HG02938 (cell line): ENCODE measurements around the gene TRIM25.
"Not testable (repeated sequence)": the region's sequence is repeated elsewhere in the genome, so short reads cannot be mapped to it uniquely, and the experiment has no call there.

ENCODE experiments used
- ATAC-seq: cut with Tn5 transposase; IDR thresholded peaks from one replicate; pipeline ENCODE4 v1.9.1; 2021; ENCODE audit warnings: mild to moderate bottlenecking, moderate library complexity; ENCODE audit not compliant: unreplicated experiment

The TRIM25 gene, protein sequence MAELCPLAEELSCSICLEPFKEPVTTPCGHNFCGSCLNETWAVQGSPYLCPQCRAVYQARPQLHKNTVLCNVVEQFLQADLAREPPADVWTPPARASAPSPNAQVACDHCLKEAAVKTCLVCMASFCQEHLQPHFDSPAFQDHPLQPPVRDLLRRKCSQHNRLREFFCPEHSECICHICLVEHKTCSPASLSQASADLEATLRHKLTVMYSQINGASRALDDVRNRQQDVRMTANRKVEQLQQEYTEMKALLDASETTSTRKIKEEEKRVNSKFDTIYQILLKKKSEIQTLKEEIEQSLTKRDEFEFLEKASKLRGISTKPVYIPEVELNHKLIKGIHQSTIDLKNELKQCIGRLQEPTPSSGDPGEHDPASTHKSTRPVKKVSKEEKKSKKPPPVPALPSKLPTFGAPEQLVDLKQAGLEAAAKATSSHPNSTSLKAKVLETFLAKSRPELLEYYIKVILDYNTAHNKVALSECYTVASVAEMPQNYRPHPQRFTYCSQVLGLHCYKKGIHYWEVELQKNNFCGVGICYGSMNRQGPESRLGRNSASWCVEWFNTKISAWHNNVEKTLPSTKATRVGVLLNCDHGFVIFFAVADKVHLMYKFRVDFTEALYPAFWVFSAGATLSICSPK

DNA sequence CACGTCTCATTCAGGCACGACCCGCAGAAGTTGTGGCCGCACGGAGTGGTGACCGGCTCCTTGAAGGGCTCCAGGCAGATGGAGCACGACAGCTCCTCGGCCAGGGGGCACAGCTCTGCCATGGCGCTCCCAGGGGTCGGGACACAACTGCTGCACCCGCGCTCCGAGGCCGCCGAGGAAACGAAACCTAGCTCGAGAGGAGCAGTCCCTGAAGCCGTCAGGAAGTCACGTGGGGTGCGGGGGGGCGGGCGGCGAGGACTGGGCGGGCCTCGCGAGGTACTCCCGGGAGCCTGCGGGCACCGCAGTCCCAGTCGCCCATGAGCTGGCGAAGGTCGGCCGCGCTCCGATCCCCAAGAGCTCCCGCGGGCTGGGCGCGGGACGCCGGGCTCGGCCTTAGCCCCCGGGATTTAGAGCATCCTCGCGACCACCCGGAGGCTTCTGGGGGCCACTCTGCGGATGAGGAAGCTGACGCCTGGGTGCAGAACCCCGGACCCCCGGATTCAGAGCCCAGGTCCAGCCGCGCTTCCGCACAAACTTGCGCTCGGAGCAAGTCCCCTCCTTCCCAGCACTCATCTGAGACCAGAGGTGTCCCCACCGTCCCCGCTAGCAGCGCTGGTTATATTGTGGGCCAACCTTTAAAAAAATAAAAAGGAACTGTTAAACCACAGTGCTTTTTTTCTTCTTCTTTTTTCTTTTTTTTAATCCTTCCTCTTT lies at the start of gene TRIM25:
Gene TRIM25 (minus strand): TSS at position 183 of the 714 bp plus-strand sequence. CDS start 61 bp downstream, at position 122.
- ATAC-seq = peak; percentile 59

DNA sequence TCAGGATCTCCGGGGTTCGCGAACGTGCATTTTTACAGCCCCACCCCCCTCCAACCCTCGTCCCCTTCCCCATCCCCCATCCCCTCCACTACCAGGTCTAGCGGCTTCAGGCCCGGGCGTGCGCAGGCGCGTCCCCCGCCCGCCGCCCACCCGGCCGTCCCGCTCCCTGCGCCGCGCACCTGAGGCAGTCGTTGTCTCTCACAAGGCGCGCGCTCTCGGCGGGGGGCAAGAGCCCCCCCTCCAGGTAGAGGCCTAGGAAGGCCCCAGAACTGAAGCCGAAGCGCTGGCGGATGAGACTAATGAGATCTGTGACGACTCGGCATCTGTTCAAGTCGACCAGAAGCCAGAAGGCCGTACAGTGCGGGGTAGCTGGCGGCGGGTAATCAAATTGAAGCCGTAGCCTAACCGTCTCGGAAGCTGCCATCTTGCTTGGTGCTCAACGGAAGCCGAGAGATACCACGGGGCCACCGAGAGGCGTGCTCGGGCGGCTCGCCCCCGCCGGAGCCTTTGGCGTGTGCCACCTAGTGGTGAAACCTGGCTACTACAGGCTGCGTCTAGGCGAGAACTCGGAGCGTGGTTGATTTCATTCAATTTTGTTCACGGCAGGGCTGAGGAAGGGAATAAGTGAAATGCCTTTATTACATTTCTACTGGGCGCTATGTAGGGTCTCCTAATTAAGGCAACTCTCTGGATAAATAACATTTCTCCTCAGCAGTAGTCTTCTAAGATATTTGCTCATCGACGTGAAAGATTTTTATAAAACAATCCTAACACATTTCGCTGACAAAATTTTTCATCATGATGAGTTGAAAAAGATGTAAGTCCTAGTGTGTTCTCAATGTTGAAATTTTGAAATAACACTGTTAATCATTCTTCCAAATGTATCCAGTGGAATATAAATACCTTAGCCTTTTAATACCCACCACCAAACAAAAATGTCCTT lies 47.0 kb upstream of the TRIM25 start, which contains the start of gene COIL:
Gene COIL (minus strand): TSS at position 455 of the 943 bp plus-strand sequence. CDS start 31 bp downstream, at position 424.
- ATAC-seq = peak; percentile 94

DNA sequence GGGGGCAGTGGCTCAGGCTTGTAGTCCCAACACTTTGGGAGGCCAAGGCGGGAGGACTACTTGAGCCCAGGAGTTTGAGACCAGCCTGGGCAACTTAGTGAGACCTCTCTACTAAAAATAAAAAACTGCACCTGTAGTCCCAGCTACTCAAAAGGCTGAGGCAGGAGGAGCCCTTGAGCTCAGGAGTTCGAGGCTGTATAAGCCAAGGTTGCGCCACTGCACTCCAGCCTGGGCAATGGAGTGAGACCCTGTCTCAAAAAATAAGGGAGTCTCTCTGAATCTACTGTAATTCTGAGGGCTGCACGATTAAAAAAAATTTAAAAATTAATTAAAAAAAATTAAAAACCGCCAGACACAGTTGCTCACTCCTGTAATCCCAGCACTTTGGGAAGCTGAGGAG lies 43.1 kb upstream of the TRIM25 start:
- ATAC-seq = no peak

DNA sequence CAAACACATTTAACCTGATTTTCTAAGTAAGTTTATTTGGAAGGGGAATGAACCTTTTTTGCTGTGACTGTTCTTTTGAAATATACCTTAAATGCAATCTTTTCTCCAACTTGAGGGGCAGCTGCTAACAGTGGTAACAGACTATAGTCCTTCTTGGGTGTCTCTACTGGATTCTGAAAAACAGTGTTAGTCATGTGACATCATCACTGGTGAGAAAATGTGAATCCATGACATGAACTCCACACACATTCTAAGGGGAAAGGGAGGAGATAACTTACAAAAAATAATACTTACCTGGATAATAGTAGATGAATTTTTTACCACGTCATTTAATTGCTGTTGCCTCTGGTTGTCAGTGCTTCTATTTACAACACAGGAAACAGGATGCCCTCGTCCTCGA lies 35.7 kb upstream of the TRIM25 start:
- ATAC-seq = no peak

DNA sequence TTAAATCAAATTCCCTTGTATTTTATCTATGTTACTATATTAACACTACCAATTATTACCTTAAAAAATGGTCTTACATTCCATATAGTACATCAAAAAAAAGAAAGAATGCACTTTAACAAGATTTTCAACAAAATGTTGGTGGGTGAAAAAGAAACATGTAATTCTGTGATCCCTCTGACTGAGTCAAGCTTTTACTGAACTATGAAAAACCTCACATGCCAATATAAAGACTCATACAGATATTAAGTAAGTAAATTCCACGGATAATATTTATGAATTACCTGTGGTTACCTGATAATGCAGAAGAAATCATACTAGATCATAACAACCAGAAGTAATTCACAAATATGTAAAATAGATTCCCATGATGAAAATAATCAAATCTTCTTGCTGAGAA lies 34.6 kb upstream of the TRIM25 start:
- ATAC-seq = no peak

DNA sequence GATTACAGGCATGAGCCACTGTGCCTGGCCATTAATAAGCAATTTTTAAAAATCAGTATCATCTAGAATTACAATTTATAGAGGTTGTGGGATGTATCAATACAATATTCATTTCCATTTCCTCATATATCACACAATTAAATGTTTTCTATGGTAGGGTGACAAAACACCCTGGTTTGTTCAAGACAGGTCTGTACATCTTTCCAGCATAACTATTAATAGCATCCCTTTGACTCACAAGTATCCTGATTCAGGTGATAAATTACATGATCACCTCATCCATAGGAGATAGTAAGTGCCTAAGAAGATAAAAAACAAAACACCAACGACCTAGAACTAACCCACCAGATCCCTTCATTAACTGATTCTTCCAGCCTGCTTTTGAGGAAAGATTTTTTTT lies 33.9 kb upstream of the TRIM25 start:
- ATAC-seq = no peak

DNA sequence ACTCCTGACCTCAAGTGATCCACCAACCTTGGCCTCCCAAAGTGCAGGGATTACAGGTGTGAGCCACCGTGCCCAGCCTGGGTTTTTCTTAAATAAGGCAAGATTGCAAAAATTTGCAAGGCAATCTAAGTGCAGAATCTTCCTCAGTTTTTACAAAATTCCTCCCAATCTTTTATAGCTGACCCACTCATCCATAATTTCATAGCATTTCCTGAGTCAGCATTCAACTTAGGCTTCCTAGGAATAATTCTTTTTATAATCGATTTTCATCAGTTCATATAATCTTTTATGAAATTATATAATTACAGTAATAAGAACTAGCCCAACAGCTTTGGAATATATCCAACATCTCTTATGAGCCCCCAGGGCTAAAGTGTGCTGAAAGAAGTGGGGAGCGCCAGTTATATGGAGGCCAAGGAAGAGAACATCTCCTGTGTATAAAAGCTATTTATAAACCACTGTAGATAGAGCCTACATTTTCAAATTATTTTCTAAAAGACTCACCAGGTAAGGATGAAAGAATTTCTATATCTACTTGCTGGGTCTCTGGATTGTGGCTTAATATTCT lies 32.2 kb upstream of the TRIM25 start:
- ATAC-seq = no peak

DNA sequence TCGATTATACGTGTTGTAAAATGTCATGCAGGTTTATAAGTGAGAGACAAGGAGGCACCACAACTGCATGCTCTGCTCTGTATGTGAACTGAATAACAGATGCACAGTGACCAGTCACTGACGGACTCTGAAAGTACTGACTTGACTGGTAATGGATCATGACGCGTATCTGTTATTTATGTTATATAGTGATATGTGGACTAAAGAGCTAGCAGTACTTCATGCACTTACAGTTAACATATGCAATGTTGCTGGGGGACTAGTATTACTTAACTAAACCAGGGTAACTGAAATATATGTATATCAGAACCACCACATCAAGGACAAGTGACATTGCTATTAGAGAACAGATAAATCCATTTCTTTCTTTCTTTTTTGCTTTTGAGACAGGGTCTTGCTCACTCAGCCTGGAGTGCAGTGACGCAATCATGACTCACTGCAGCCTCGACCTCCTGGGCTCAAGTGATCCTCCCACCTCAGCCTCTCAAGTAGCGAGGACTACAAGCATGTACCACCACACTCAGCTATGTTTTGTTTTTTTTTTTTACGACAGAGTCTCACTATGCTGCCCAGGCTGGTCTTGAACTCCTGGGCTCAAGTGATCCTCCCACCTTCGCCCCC lies 29.8 kb upstream of the TRIM25 start:
- ATAC-seq = no peak

DNA sequence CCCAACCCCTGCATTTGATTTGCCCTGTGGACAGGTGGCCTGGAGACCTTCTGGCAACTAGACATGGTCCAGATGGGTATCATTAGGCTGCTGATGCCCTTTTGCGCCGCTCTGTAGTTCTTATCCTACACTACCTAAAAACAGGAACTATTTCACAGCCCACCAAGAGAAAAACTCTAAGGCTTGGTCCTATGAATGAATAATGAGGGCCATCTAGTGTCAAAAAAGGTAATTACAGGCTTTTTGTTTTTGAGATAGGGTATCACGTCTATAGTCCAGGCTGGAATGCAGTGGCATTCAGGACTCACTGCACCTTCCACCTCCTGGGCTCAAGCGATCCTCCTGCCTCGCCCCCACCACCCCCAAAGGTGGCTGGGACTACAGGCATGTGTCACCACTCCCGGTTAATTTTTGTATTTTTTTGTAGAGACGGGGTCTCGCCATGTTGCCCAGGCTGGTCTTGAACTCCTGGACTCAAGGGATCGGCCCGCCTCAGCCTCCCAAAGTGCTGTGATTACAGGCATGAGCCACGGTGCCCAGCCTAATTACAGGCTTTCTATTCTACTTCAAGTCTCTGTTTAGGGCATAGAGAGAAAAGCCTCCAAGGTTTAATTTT lies 26.1 kb upstream of the TRIM25 start:
- ATAC-seq = peak; percentile 67

DNA sequence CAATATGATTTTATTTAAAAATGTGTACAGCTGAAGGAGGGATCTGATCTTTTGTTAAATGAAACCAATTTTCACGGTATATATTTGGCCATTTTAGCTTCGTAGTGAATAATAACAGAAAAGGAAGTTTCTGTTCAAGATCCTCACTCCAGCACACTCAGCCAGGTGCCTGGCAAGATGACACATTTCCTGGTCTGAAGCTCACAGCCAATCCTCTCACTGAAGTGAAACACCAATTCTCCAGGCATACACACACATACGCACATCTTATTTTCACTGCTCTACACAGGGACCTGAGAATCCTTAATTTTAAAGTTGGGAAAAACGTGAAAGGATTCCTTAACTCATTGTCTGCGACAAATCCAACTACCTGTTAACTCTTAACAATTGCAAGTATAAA lies 24.4 kb upstream of the TRIM25 start:
- ATAC-seq = not testable (repeated sequence)

DNA sequence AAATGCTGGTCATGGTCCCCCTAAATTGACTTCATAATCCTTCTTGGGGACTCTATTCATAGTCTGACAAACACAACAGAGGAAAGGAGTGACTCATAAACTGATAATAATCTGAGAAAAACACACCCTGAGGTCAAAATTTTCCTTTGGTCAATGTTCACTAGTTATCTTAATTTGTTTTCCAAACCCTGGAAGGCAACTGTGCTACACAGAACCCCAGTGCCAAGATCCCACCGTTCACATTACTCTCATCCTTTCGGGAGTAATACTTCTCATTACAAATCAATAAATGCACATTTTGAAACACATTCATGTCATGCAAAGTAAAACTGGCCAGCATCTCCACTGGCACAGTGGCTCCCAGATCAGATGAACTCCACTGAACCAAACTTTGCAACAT lies 23.8 kb upstream of the TRIM25 start:
- no peak for ATAC-seq

DNA sequence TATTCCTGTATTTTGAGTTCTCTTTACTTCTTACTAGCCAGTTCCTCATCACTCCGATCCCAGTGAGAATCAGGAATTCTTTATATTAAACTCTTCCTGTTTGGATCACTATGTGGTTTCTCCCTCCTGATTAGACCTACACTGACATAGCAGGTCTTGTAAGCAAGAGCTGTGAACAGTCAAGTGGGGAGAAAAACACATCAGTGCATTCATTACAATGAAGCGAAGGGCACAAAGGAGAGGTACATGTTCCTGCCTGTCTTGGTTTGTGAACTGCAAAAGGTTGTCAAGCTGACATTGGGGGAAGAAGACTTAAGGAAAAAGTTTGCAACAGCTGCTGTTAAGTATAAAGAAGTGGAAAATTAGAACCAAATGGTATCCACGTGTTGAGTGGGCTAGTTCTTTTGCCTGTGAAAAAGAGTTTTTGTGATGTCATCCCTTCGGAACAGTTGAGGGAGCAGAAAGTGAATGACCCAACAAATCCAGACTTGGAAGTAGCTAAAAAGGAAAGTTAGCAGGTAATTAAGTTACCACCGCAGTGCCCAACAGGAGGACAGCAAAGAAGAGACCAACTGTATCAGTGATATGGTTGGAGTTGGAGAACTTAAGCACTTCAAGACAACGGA lies 23.0 kb upstream of the TRIM25 start:
- no peak for ATAC-seq

DNA sequence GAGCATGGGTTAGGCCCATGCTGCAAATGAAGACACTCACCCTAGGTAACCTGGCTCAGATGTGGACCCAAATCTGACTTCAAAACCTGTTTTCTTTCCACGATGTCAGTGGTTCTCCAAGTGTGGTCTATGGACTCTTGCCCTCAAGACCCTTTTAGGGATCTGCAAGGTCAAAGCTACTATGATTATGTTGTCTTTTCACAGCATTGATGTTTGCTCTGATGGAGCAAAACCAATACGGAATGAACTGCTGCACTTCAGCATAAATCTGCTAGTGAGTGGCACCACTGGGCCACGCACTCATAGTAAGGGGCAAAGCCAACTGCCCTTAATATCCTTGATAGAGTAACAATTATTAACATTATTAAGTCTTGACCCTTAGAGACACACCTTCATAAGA lies 21.6 kb upstream of the TRIM25 start:
- no peak for ATAC-seq

DNA sequence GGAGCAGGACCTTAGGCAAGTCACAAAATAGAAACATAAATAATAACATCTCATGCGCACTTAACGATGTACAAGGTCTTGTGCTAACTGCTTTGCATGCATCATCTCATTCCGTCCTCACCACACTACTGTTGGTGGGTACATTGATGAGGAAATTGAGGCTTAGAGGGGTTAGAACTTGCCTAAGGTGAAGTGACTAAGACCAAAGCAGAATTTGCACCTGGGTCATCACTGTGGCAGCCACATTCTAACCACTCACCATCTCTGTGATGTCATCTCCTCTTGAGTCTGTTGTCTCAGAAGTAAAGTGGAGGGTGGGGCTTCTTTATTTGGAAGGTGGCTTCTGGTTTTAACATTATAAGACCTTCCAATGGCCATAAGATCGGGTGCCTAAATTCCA lies 20.4 kb upstream of the TRIM25 start:
- ATAC-seq = no peak

DNA sequence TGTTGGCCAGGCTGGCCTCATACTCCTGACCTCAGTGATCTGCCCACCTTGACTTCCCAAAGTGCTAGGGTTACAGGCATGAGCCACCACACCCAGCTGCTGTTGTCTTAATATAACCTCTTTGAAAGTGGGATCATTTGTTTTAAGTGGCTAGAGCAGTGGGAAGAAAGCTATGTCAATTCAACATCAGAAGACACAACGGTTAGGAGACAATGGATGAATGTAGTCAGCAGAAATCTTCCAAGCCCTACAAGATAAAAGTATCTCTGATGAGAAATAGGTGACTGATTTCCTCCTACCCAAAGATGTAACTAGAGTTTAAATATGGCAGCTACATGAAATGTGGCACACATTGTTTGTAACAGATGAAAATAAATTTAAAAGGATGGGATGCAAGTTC lies 20.0 kb upstream of the TRIM25 start:
- ATAC-seq = no peak

DNA sequence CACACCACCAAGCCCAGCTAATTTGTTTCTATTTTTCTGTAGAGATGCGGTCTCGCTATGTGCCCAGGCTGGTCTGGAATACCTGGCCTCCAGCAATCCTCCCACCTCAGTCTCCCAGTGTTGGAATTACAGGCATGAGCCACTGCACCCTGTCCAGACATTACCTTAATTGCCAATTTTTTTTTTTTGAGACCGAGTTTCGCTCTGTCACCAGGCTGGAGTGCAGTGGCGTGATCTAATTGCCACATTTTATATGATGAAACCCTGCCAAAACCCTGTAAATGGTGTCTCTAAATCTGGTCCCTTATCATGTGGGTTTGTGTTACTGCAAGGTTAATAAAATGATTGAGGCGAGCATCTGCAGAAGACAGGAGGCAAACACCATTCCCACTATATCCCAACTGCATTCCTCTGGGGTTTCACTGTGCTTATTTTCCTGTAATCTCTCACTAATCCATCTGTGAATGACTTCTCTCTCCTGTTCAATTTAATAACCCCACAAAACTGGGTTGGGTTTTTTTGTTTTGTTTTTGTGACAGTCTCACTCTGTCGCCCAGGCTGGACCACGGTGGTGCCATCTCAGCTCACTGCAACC lies 19.4 kb upstream of the TRIM25 start:
- ATAC-seq = no peak

DNA sequence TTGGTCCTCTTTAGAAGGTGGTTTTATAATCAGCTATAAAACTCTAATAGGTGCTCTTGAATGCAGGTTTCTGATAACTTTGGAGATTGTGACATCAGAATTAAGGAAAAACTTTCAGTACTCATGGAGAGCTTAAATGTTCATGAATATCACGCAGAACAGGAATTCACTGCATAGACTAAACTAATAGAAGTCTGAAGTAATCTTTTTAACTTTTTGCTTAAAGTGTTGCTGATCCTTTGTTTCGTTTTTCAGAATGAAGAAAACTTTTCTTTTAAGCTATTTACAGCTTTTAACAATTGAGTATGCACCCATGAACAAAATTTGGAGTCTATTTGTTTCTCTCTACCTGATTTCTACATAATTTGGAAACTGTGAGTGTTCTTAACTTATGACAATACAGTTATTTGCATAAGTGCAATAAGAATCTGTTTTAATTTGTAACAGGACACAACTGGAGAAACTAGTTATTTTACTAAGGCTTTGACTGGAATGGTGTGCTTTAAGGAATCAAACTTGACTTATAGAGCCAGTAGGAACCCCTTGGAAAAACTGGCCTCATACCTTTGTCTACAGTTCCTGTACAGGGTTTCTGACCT lies 17.0 kb upstream of the TRIM25 start:
- ATAC-seq = no peak

DNA sequence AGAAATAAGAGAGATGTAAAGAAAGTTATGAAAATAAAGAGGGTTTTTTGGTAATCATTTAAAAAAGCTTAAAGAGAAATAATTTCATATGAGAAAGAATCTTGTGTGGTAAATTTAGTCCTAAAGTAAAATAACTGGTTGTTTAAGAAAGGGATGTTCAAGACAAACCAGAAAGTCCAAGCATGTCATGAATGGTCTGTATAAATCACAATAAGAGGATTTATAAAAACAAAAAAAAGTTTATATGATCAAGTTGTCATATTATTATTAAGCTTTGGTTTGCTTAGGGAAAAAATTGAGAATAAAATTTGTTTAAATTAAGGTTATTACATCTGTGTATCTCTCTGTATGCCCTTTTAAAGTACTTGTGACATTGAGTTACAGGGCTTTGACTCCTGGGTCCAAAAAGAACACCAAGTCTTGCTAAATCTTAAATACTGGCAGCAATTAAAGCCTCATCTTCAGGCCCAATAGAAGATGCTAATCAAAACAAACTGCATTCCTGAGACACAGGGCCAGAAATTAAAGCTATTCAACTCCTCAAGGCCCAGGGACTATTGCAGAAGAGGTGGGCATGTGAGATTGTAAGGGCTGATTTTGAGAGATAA lies 15.6 kb upstream of the TRIM25 start:
- ATAC-seq = no peak
